ENCODE measurements around the gene TAF10.

DNA sequence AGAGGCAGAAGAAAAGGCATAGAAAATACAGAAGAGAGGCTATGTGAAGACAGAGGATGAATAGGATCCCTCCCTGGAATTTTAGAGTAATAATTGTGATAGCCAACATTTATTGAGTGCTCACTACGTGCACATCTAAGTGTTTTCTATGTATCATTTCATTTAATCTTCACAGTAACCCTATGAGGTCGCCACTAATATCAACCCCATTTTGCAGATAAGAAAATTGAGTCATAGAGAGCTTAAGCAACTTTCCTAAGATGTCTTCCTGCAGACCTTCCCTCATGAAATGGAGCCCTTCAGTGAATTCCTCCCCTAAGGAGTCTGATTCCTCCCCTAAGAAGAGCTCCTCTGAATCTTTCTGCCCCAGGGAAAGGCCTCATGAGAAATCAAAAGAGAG is 46.7 kb downstream of the TAF10 start:
- TF ChIP-seq, protein P1, sequence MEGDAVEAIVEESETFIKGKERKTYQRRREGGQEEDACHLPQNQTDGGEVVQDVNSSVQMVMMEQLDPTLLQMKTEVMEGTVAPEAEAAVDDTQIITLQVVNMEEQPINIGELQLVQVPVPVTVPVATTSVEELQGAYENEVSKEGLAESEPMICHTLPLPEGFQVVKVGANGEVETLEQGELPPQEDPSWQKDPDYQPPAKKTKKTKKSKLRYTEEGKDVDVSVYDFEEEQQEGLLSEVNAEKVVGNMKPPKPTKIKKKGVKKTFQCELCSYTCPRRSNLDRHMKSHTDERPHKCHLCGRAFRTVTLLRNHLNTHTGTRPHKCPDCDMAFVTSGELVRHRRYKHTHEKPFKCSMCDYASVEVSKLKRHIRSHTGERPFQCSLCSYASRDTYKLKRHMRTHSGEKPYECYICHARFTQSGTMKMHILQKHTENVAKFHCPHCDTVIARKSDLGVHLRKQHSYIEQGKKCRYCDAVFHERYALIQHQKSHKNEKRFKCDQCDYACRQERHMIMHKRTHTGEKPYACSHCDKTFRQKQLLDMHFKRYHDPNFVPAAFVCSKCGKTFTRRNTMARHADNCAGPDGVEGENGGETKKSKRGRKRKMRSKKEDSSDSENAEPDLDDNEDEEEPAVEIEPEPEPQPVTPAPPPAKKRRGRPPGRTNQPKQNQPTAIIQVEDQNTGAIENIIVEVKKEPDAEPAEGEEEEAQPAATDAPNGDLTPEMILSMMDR (IDR thresholded peaks at IDR 0.05; ENCODE audit: insufficient read depth, low read length): no peak
- TF ChIP-seq POLR2AphosphoS5 (IDR thresholded peaks at IDR 0.05; ENCODE audit: low read depth): no peak
- no peak for TF ChIP-seq SPI1 (IDR thresholded peaks at IDR 0.05; ENCODE audit: borderline replicate concordance, low read depth)
